Measurements from ENCODE around the gene MDM2.

DNA sequence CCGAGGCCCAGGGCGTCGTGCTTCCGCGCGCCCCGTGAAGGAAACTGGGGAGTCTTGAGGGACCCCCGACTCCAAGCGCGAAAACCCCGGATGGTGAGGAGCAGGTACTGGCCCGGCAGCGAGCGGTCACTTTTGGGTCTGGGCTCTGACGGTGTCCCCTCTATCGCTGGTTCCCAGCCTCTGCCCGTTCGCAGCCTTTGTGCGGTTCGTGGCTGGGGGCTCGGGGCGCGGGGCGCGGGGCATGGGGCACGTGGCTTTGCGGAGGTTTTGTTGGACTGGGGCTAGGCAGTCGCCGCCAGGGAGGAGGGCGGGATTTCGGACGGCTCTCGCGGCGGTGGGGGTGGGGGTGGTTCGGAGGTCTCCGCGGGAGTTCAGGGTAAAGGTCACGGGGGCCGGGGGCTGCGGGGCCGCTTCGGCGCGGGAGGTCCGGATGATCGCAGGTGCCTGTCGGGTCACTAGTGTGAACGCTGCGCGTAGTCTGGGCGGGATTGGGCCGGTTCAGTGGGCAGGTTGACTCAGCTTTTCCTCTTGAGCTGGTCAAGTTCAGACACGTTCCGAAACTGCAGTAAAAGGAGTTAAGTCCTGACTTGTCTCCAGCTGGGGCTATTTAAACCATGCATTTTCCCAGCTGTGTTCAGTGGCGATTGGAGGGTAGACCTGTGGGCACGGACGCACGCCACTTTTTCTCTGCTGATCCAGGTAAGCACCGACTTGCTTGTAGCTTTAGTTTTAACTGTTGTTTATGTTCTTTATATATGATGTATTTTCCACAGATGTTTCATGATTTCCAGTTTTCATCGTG is 612 bp downstream of the MDM2 start:
- TF ChIP-seq, protein P1, sequence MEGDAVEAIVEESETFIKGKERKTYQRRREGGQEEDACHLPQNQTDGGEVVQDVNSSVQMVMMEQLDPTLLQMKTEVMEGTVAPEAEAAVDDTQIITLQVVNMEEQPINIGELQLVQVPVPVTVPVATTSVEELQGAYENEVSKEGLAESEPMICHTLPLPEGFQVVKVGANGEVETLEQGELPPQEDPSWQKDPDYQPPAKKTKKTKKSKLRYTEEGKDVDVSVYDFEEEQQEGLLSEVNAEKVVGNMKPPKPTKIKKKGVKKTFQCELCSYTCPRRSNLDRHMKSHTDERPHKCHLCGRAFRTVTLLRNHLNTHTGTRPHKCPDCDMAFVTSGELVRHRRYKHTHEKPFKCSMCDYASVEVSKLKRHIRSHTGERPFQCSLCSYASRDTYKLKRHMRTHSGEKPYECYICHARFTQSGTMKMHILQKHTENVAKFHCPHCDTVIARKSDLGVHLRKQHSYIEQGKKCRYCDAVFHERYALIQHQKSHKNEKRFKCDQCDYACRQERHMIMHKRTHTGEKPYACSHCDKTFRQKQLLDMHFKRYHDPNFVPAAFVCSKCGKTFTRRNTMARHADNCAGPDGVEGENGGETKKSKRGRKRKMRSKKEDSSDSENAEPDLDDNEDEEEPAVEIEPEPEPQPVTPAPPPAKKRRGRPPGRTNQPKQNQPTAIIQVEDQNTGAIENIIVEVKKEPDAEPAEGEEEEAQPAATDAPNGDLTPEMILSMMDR (IDR thresholded peaks at IDR 0.05; ENCODE audit: low read length): no peak
- TF ChIP-seq EZH2 (IDR thresholded peaks at IDR 0.05; ENCODE audit: borderline replicate concordance, low read length): no peak

All from OCI-LY1 (cell line).